ENCODE results near the gene PCID2.

The PCID2 gene

DNA sequence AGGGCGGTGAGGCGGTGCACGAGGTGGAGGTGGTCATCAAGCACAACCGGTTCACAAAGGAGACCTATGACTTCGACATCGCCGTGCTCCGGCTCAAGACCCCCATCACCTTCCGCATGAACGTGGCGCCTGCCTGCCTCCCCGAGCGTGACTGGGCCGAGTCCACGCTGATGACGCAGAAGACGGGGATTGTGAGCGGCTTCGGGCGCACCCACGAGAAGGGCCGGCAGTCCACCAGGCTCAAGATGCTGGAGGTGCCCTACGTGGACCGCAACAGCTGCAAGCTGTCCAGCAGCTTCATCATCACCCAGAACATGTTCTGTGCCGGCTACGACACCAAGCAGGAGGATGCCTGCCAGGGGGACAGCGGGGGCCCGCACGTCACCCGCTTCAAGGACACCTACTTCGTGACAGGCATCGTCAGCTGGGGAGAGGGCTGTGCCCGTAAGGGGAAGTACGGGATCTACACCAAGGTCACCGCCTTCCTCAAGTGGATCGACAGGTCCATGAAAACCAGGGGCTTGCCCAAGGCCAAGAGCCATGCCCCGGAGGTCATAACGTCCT, 59.4 kb downstream of the PCID2 start:
- FAIRE-seq, result no peak

DNA sequence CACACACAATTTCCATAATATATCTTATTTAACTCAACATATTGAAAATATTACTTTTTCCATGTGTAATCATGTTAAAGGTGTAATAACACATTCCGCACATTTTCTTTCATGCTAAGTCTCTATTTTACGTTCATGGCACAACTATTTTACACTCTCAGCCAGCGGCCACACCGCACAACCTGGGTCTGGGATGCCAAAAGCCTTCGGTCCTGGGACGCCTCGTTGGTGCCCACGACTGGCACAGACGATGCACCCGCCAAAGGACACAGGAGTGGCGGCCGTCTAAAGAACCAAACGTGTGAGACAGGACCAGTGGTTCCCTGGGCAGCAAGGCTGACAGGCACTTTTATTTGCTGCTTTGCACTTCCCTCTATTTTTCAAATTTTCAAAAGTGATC, 60.1 kb downstream of the PCID2 start:
- no peak for FAIRE-seq

GRCh38 chr13:113147206-113147605, 61.3 kb downstream of the PCID2 start:
- no peak for FAIRE-seq

GRCh38 chr13:113146750-113147149, 61.7 kb downstream of the PCID2 start:
- no peak for FAIRE-seq

- no peak for FAIRE-seq
Observed at GRCh38 chr13:113145911-113146598, 62.4 kb downstream of the PCID2 start.

- FAIRE-seq, result no peak
Observed at GRCh38 chr13:113145496-113145895, 63.0 kb downstream of the PCID2 start.

DNA sequence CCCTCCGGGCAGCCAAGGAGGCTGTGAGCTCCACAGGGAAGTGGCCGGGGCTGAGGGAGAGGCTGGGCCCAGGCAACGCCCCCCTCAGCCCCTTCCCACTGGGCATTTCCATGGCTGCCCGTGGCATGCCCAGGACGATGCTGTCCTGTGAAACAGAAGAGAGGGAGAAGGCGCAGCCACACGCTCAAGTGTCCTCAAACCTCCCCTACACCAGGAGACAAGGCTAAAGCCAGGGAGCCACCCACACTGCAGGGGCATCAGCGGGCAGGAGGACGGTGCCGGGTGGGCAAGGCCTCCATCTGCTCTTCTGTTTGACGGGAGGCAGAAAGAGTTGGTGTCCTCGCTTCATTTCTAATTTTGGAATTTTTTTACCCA, 64.2 kb downstream of the PCID2 start:
- no peak for FAIRE-seq

DNA sequence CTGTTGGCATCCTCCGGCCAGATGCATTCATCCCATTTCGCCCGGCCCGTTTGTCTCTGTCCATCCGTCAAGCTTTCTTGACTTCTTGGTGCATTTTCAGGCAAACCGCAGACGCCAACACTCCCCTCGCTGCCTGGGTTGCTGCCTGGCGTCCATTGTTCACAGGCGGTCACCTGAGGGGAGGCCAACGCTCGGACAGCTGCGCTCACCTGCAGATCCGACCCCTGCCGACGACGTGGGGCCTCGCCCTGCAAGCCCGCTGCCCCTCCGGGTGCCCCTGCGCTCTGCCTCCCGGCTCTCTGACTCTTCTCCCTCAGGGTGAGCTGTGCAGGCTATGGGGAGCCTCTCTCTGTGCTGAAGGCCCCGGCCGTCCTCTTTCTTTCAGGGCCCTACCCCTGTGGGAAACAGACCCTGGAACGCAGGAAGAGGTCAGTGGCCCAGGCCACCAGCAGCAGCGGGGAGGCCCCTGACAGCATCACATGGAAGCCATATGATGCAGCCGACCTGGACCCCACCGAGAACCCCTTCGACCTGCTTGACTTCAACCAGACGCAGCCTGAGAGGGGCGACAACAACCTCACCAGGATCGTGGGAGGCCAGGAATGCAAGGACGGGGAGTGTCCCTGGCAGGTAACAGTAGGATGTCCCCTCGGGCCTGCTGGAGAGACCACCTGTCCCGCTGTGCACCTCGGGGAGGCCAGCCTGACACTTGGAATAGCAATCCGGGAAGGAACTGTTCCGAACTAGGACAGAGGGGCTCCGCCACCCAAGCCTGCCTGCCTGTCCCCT, 64.8 kb downstream of the PCID2 start:
- FAIRE-seq, result no peak

GRCh38 chr13:113142876-113143275, 65.6 kb downstream of the PCID2 start:
- FAIRE-seq, result no peak

GRCh38 chr13:113141601-113141970, 66.9 kb downstream of the PCID2 start:
- FAIRE-seq, result no peak

- no peak for FAIRE-seq
Observed at GRCh38 chr13:113140677-113141600, 67.5 kb downstream of the PCID2 start.

GRCh38 chr13:113139577-113139976, 68.9 kb downstream of the PCID2 start:
- FAIRE-seq, result no peak

DNA sequence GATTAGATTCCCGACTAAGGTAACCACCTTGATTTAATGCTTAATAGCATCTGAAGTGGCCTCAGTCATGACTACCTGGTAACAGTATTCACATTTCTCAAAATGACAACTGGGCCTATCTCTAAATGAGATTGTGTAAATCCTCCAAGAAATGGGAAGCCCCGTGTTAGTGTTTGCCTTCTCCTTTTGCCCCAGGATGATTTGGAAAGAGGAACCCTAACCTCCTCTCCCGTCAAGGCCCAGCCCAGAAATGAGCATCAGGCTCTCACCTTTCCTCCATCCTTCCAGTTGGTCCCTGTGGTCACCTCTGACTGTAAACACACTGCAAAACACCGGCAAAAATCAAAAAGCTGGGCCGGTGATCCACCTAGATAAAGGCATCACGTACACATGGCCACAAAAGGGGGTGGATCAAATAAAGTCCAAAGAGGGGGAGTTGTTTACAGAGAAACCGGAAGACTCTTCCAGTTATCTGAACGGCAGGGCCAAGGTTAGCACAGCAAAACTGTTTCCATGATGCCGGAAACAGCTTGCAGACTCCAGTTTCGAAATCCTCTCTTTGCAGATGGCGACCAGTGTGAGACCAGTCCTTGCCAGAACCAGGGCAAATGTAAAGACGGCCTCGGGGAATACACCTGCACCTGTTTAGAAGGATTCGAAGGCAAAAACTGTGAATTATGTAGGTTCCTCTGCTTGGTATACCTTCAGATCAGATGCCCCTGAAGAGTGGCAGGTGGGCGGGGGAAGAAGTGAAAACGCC, 69.5 kb downstream of the PCID2 start:
- no peak for FAIRE-seq

DNA sequence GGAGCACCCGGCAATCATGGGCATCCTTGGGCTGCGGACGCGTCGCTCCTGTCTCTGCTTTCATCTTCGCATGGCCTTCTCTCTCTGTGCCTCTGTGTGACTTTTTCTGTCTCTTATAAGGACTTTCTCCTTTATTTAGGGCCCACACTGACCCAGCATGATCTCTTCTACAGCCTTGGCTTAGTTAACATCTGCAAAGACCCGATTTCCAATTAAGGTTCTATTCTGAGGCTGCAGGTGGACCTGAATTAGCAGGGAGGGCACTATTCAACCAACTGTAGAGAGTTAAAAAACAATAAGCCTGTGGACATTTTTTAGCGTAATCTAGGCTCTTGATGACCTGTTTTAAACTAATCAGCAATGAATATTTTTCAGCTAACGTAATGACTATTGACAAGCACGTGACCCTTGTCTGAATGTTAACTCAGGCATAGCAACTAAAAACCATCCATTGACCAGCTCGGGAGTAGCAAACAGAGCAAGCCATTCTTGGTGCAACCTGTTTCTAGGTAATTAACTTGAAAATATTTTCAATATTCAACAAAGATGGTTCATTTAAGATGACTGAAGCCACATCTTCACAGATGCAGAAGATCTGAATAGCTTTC, 70.7 kb downstream of the PCID2 start:
- no peak for FAIRE-seq

DNA sequence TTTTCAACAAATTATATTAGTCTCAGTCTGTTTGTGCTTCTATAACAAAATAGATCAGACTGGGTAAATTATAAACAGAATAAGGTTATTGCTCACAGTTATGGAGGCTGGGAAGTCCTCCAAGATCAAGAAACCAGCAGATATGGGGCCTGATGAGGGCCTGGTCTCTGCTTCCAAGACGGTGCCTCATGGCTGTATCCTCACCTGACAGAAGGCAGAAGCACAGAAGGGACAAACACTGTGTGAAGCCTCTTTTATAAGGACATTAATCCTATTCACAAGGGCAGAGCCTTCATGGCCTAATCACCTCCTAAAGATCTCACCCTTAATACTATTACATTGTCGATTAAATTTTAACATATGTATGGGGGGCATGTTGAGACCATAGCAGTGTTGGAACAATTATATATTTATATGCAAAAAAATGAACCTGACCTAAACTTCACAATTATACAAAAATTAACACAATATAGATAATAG, 73.1 kb downstream of the PCID2 start:
- no peak for FAIRE-seq

DNA sequence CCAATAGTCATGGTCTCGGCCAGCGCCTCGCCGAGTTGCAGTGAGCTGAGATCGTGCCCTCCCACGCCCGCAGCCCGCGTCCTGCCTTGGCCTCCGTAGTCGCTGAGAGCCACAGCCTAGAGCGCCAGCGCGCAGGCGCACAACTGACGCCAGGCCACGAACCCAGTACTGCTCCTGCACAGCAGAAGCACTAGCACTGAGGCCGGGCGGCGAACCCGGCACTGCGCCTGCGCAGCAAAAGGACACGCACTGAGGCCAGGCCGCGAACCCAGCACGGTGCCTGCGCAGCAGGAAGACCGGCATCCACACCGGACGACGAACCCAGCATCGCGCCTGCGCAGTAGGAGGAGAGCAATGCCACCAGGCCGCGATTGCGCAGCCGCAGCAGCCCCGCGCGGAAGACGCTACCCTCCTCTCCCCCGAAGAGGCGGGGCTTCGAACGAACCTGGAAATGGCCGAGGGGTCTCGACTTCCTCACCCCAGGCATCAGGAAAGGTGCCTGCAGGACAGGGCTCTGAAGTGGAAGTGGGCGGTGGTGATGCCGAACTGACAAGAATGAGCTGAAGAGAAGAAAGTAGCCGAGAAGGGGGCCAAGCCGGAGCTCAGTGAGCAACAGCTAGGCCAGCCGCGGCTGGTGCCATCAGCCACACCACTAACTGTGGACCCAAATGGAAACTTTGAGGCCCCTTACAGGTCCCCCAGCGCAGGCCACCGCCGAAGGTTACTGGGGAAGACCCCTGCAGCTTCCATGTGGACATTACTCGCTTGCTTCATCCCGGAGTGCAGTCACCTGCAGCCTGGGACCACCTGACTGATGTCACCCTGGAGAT, 78.3 kb downstream of the PCID2 start:
- FAIRE-seq, result no peak

- no peak for FAIRE-seq
Observed at GRCh38 chr13:113129480-113129879, 79.0 kb downstream of the PCID2 start.
